Suppressor macrophage treated with lipopolysaccharide for 1 hour (primary cell): Measurements from ENCODE around the gene ITIH1.

ENCODE experiments used
- DNase-seq, 3 donors: peaks; one replicate each; pipeline ENCODE4 v3.0.0-alpha.2; 2020 to 2022

ITIH1 gene

DNA sequence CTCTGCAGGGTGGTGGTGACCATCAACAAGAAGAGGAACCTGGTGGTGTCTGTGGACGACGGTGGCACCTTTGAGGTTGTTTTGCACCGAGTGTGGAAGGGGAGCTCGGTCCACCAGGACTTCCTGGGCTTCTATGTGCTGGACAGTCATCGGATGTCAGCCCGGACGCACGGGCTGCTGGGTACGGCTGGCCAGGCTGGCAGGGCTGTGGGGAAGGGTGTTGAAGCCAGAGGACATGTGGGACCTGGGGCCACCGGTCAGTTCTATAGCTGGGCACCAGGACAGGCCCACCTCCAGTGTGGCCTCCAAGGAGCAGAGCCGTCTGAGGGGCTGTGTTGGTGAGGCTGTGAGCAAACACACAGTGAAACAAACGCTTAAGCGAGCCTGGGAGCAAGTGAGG is 13.3 kb downstream of the ITIH1 start:
- DNase-seq: no peak

DNA sequence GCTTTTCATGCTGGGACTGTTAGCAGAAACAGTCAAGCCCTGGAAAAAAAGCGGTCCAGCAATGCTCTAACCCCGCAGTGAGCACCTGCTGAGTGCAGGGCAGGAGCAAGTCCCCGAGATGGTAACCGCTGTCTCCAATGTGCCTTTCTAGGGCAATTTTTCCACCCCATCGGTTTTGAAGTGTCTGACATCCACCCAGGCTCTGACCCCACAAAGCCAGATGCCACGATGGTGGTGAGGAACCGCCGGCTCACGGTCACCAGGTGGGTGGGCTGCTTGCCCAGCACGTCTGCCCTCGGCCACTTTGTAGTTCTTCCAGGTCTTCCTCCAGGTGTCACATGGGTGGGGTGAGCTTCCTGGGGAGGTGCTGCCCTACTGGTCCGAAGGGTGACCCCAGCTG is 14.0 kb downstream of the ITIH1 start:
- no peak for DNase-seq

DNA sequence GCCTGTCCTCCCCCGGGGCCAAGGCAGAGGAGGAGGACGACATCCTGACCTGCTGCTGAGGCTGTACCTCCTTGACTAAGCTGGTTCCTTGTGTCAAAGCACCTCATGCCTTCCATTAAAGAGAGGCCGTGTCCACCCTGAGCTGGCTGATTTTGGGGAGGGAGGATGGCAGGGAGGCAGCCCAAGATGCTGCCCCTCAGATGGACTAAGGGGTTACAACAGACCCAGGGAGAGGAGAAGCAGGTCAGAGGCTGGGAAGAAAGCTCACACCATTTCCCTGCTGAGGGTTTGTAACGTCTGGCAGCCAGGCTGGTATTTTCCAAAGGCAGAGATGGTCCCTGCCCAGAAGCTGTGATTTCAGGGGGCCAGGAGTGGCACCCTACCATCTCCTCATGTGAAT is 14.5 kb downstream of the ITIH1 start:
- DNase-seq: no peak

DNA sequence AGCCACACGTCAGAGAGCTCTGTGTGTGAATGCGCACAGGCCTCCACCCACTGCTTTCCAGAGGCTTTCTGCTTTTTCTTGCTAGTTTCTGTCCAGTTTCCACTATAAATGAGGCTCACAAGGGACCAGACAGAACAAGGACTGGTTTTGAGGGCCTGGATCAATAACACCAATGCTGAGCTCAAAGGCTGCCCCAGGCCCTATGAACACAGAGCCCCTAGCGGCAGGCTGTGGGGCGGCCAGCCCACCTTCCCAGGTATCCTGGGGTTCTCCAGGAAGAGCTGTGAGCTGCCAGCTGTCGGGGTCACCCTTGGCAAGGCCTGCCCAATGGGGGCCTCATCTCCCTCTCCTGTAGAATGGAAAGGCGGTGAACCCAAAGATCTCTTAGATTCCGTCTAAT is 15.0 kb downstream of the ITIH1 start:
- no peak for DNase-seq

- DNase-seq: no peak
Measured at GRCh38 chr3:52792961-52793695, 15.7 kb downstream of the ITIH1 start.

- no peak for DNase-seq
Measured at GRCh38 chr3:52793702-52794611, 16.6 kb downstream of the ITIH1 start.

DNA sequence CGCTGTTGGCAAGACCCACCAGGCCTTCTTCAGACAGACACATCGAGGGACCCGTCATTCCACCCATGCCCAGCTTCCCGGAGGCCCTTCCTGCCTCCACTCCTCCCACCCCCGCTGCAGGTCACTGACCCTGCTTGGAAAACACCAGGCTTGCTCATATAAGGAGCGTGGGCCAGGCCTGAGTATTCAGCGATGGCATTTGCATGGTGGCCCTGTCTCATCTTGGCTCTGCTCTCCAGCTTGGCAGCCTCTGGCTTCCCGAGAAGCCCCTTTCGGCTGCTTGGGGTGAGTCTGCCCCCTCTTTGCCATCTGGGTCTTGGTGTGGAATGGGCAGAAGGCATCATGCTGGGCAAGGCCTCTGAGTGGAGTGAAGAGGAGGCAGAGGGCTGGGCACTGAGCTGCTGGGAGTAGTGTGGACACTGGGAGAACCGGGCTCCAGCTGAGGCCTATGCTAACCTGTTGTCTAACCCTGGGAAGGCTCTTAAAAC is 17.3 kb downstream of the ITIH1 start, which contains the start of gene ITIH3:
Gene ITIH3 (plus strand): TSS at position 185 of the 488 bp plus-strand sequence. CDS start 8 bp downstream, at position 193.
- DNase-seq: peak in 1 of 3 donors; percentile 17

DNA sequence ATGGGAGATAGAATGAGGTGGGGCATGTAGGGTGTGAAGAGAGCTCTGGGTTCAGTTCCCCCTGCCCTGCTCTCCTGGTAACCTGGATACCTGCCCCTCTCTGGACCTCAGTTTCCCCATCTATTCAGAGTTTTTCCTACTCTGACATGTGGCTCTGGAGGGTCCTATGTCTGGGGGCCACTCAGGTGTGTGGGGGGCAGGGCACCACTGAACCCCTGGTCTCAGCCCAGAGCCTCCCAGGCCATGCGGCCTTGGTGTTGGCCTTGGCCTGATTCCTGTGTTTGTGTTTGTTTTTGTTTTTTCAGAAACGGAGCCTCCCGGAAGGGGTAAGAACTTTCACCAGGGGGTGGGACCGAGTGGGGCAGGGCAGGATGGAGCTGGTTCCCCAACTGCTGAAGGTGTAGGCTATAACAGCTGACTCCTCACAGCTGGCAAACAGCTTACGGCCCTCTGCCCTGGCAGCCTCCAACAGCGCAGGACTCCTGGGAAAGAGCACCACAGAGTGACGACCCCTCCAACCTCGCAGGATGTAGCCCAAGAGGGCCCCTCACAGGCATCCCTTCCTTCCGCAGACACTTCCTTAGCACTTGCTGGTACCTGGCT is 18.0 kb downstream of the ITIH1 start:
- DNase-seq: no peak

DNA sequence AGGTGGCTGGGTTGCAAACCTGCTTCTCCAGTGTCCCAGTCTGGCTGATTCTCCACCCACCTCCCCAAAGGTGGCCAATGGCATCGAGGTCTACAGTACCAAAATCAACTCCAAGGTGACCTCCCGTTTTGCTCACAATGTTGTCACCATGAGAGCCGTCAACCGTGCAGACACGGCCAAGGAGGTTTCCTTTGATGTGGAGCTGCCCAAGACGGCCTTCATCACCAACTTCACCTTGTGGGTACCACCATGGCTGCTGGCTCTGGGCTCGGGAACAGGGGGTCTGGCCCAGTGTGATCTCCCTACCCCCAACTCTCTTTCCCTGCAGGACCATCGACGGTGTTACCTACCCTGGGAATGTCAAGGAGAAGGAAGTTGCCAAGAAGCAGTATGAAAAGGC is 19.0 kb downstream of the ITIH1 start:
- DNase-seq: no peak

DNA sequence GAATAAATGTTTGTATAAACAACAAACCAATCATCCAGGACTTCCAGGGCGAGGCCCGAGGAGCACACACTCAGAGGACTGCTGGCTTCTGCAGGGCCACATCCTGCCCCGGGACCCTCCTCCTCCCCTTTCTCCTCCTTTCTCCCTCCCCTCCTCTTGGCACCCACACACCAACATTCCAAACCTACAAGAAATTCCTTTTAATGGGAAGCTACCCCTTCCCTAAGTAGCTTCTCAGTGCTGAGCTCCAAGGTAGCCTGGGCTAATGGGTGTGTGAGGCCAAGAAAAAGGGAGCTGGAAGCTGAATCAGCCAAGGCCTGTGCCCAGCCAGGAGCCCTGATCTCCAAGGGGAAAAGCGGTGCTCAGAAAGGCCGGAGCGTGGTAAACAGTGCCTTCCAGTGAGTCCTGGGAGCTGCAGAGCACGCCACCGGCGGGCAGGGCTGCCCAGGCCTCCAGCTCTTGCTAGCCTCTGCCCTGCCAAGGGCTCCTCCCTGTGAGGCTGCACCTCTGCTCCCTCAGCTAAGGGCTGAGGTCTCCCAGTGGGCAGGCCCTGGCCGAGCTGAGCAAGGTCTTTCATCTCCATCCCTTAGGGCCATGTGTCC is 21.1 kb downstream of the ITIH1 start:
- DNase-seq: no peak

DNA sequence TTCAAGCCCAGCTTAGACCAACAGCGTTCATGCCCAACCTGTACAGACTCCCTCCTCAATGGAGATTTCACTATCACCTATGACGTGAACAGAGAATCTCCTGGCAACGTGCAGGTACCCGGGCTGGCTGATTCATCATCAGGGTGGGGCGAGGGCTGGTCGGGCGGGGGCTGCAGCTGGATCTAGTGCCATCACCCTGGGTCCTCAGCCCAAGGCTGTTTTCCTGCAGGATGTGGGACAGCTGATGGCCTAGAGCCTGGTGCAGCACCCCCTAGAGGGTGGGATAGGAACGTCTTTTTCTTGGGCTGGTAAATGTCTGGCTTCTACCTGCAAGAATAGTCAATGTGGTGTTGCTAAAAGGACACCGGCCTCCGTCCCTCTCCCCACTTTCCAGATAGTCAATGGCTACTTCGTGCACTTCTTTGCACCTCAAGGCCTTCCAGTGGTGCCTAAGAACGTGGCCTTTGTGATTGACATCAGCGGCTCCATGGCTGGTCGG is 21.6 kb downstream of the ITIH1 start:
- DNase-seq: peak; percentile 51 to 71 (median 54)

DNA sequence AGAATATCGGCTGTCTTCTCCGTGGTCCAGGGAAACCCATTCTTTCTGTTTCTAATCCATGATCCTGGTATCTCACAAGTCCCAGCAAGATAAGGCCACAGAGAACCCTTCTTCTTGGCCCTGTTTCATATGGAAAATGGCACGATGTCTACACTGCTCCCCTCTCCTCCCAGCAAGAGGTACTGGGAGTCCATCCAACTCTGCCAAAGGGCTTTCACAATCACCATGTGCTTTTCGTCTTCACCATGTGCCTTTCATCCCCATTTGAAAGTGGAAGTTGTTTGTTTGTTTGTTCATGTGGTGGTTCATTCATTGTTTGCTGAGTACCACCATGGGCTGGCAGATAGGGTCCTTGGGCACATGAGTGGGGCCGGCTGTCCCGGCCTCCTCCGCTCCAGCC is 22.7 kb downstream of the ITIH1 start:
- DNase-seq: no peak

GRCh38 chr3:52801839-52802238 is 24.4 kb downstream of the ITIH1 start:
- DNase-seq: no peak

DNA sequence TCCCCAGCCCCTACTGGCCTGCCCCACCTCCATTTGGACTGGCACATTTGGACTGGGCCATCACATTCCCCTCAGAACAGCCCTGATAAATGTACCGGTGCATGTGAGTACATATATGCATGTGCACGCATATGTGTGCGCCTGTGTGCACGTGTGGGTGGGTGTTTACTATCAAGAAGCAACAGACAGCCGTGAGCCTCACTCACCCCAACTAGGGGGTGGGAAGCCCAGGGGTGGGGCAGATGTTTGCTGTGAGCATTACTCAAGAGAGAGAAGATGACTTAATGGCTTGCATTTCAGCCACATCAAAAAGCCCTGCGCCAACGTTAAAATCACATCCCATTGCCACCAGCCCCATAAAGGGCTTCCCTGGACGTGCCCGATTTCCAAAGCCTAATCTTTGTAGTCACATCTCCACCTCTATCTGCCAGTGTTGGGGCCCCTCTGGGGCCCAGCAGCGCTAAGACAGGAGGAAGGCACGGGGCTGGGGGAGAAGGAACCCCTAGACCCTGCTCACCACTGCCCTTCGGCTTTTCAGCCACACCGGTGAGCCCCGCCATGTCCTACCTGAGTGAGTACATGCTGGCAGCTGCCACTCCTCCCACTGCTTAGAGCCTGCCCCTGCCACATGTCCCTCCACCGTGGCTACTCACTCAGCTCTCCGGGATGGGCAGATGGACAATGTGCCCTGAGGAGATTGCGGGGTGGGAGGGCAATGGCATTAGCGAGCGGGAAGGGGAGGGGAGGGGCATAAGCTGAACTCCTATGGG is 28.1 kb downstream of the ITIH1 start:
- DNase-seq: no peak

- no peak for DNase-seq
Measured at GRCh38 chr3:52809149-52809548, 31.8 kb downstream of the ITIH1 start.

- no peak for DNase-seq
Measured at GRCh38 chr3:52809662-52810377, 32.4 kb downstream of the ITIH1 start.

DNA sequence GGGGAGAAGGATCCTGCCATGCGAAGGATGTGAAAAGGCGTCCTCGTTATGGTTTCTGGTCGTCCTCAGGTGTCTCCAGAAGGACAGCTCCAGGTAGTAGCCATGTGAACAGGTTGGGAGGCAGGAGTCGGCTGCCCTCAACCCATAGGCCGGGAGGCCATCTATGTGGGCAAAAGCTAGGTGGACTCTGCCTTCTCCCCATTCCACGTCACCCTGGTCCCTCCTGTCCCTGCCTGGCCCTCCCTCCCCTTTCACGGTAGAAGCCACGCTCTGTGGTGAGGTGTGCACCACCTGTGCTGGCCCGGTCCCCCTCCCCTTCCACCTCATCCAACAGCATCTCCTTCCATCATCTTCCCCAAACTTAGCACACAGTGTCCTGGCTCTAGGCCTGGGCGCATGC is 33.5 kb downstream of the ITIH1 start:
- no peak for DNase-seq

GRCh38 chr3:52811452-52812011 is 34.1 kb downstream of the ITIH1 start:
- no peak for DNase-seq

DNA sequence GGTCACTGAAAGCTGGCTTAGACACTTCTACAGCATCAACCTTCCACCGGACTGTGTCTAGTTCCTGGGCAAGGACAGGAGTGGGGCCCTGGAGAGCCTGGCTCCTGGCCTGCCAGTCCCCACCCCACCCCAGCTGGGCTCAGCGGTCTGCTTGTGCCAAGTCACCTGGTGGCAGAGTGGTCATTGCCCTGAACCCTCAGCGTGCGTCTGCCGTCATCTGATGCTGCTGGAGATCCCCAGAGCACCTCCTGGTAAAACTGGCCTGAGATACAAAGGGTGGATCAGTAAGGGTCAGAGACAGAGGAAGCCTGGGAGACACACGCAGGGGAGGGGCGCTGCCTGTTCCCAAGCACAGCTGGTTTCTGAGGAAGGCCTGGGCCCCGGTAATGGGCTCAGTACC is 36.4 kb downstream of the ITIH1 start:
- DNase-seq: no peak

DNA sequence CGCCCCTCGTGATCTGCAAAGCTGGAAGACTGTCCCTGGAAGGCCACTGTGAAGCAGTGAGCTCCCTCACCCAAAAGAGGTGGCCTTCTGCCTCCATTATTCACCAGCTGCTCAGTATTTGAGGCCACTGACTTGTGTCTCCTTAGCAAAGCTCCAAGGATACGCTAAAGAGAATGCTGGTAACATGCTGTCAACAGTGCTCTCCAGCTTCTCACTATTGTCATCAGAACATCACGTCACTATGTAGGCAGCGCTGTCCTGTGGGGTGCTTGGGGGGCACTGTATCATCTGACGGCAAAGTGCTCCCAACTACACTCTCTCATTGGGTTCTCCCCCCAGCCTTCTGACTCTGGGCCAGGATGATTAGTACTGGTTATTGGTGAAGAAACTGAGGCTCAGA is 38.8 kb downstream of the ITIH1 start:
- no peak for DNase-seq

GRCh38 chr3:52816654-52817053 is 39.3 kb downstream of the ITIH1 start:
- no peak for DNase-seq
